Neural cell (in vitro differentiated cells): ENCODE data around the gene KCNJ4. TPM values are rescaled to one million over a fixed set of nuclear protein-coding genes. Genes with fewer than 3 reads are reported as not detected.

ENCODE experiments used
- H2AFZ ChIP-seq: fragments of 200-600, 300-800 bp; sonication (generic), shearing (Covaris generic); 2 replicates; pipeline ENCODE4 v1.6.0; 2014; ENCODE audit warnings: low read depth, mild to moderate bottlenecking, antibody characterized with exemption, low read length, moderate library complexity
- H3F3A ChIP-seq: fragments of 200-600 bp; shearing (Covaris generic); 2 replicates; pipeline ENCODE4 v1.6.1; 2016; ENCODE audit warnings: mild to moderate bottlenecking, moderate library complexity, mixed read lengths, antibody characterized with exemption, low read length; ENCODE audit not compliant: insufficient read depth, poor library complexity, severe bottlenecking
- H3K27ac ChIP-seq: fragments of 200-600, 300-800 bp; sonication (generic), shearing (Covaris generic); 2 replicates; pipeline ENCODE4 v1.5.1; 2014; ENCODE audit warnings: mild to moderate bottlenecking, low read length, moderate library complexity
- H3K27me3 ChIP-seq: fragments of 300-800, 200-600 bp; sonication (generic), shearing (Covaris generic); 2 replicates; pipeline ENCODE4 v1.6.0; 2014; ENCODE audit warnings: mild to moderate bottlenecking, low read depth, low read length, moderate library complexity; ENCODE audit not compliant: insufficient read depth
- H3K36me3 ChIP-seq: fragments of 300-800, 200-600 bp; sonication (generic), shearing (Covaris generic); 2 replicates; pipeline ENCODE4 v1.5.1; 2014; ENCODE audit warnings: mild to moderate bottlenecking, antibody characterized with exemption, low read length, moderate library complexity; ENCODE audit not compliant: insufficient read depth
- H3K4me2 ChIP-seq: fragments of 300-800, 200-600 bp; sonication (generic), shearing (Covaris generic); 2 replicates; pipeline ENCODE4 v1.6.0; 2014; ENCODE audit warnings: mild to moderate bottlenecking, low read length
- H3K4me3 ChIP-seq: fragments of 300-800, 200-600 bp; sonication (generic), shearing (Covaris generic); 2 replicates; pipeline ENCODE4 v1.5.1; 2014; ENCODE audit warnings: mild to moderate bottlenecking, low read length, moderate library complexity
- H3K79me2 ChIP-seq: fragments of 200-600 bp; shearing (Covaris generic); replicated peaks from 2 replicates; pipeline ENCODE4 v1.6.0; 2014; ENCODE audit warnings: mild to moderate bottlenecking, low read length, moderate library complexity; ENCODE audit not compliant: insufficient read depth
- H3K9ac ChIP-seq: fragments of 300-800, 200-600 bp; sonication (generic), shearing (Covaris generic); 2 replicates; pipeline ENCODE4 v1.6.1; 2016; ENCODE audit warnings: mild to moderate bottlenecking, low read length, mixed read lengths
- H3K9me2 ChIP-seq: fragments of 200-600 bp; shearing (Covaris generic); 2 replicates; pipeline ENCODE4 v1.6.1; 2016; ENCODE audit warnings: mild to moderate bottlenecking, low read length, mixed read lengths; ENCODE audit not compliant: insufficient read depth
- H3K9me3 ChIP-seq: fragments of 200-600, 300-800 bp; sonication (generic), shearing (Covaris generic); 2 replicates; pipeline ENCODE4 v1.6.1; 2016; ENCODE audit warnings: mild to moderate bottlenecking, mixed run types, low read length, moderate library complexity, mixed read lengths
- H4K20me1 ChIP-seq: fragments of 200-600 bp; shearing (Covaris generic); 2 replicates; pipeline ENCODE4 v1.6.1; 2016; ENCODE audit warnings: mild to moderate bottlenecking, mixed run types; ENCODE audit not compliant: insufficient read depth
- CTCF ChIP-seq: fragments of 450-650 bp; IDR thresholded peaks from 2 replicates; pipeline ENCODE4 v1.5.1; 2014; ENCODE audit warnings: antibody characterized with exemption, mild to moderate bottlenecking, moderate library complexity; ENCODE audit not compliant: poor library complexity, severe bottlenecking
- EP300 ChIP-seq: fragments of 450-650 bp; conservative IDR thresholded peaks from 2 replicates; pipeline ENCODE4 v1.6.1; 2014; ENCODE audit warnings: antibody characterized with exemption, mild to moderate bottlenecking, moderate library complexity; ENCODE audit not compliant: poor library complexity, severe bottlenecking
- EZH2 ChIP-seq: fragments of 200-600, 300-800 bp; shearing (Covaris generic), sonication (generic); IDR thresholded peaks from 2 replicates; pipeline ENCODE4 v1.6.1; 2014; ENCODE audit warnings: antibody characterized with exemption, low read length, borderline replicate concordance, mild to moderate bottlenecking; ENCODE audit not compliant: insufficient read depth, poor library complexity, severe bottlenecking
- MXI1 ChIP-seq: fragments of 450-650 bp; conservative IDR thresholded peaks from 2 replicates; pipeline ENCODE4 v1.6.1; 2014; ENCODE audit warnings: antibody characterized with exemption, mild to moderate bottlenecking; ENCODE audit not compliant: poor library complexity, severe bottlenecking
- POLR2AphosphoS5 ChIP-seq: IDR thresholded peaks from 2 replicates; pipeline ENCODE4 v1.6.1; 2012
- RAD21 ChIP-seq: fragments of 450-650 bp; conservative IDR thresholded peaks from 2 replicates; pipeline ENCODE4 v1.6.1; 2014; ENCODE audit warnings: antibody characterized with exemption, mild to moderate bottlenecking, moderate library complexity
- REST ChIP-seq: IDR thresholded peaks from 2 replicates; pipeline ENCODE4 v1.6.1; 2012; ENCODE audit warnings: borderline replicate concordance
- SMC3 ChIP-seq: fragments of 450-650 bp; conservative IDR thresholded peaks from 2 replicates; pipeline ENCODE4 v1.6.1; 2014; ENCODE audit warnings: antibody characterized with exemption, mild to moderate bottlenecking, moderate library complexity; ENCODE audit not compliant: poor library complexity
- TAF1 ChIP-seq: IDR thresholded peaks from 2 replicates; pipeline ENCODE4 v1.6.1; 2012; ENCODE audit warnings: low read depth
- polyA plus RNA-seq: library from polyadenylated mRNA; depleted of rRNA; stranded (reverse); fragments of >200 nt; gene quantifications from 2 replicates; pipeline ENCODE4 v1.2.3, GENCODE V29; 2014

The KCNJ4 gene
- polyA plus RNA-seq, 1 donor from 2014 or later, result 1.7 TPM

GRCh38 chr22:38501797-38502672, 47.0 kb upstream of the KCNJ4 start:
- Histone ChIP-seq H3K79me2 (peaks cover 76% of the 10 kb centered on the region), H3K9ac (no peak overlapping the region), H3K4me3 (peak overlapping the region; percentile 91), H4K20me1 (peaks cover 37% of the 10 kb centered on the region), H3K27me3 (no peaks in the 10 kb centered on the region), H3K9me3 (no peaks in the 10 kb centered on the region), H2AFZ (no peak overlapping the region), H3F3A (peaks cover under 1% of the 10 kb centered on the region), H3K27ac (no peak overlapping the region), H3K9me2 (no peaks in the 10 kb centered on the region), H3K36me3 (no peaks in the 10 kb centered on the region), H3K4me2 (peak overlapping the region; percentile 0)
- no peak for TF ChIP-seq POLR2AphosphoS5
- no peak for TF ChIP-seq TAF1
- TF ChIP-seq EZH2, result no peak
- TF ChIP-seq SMC3, result no peak
- no peak for TF ChIP-seq CTCF
- TF ChIP-seq RAD21, result no peak
- TF ChIP-seq REST, result no peak
- TF ChIP-seq MXI1, result no peak
- TF ChIP-seq EP300, result no peak

GRCh38 chr22:38497869-38498268, 42.9 kb upstream of the KCNJ4 start:
- Histone ChIP-seq H3F3A (no peaks in the 10 kb centered on the region), H3K9me2 (no peaks in the 10 kb centered on the region), H4K20me1 (peaks cover 24% of the 10 kb centered on the region), H3K36me3 (peaks cover 11% of the 10 kb centered on the region), H3K79me2 (peaks cover 69% of the 10 kb centered on the region), H3K9me3 (no peaks in the 10 kb centered on the region), H3K4me3 (no peak overlapping the region), H3K27ac (no peak overlapping the region), H3K27me3 (no peaks in the 10 kb centered on the region), H2AFZ (no peak overlapping the region), H3K4me2 (no peak overlapping the region), H3K9ac (no peak overlapping the region)
- no peak for TF ChIP-seq SMC3
- no peak for TF ChIP-seq POLR2AphosphoS5
- no peak for TF ChIP-seq TAF1
- no peak for TF ChIP-seq RAD21
- no peak for TF ChIP-seq CTCF
- TF ChIP-seq EZH2, result no peak
- TF ChIP-seq EP300, result no peak
- no peak for TF ChIP-seq MXI1
- no peak for TF ChIP-seq REST
